PC-9 (cell line): ENCODE measurements around the gene POLA1. TPM values are rescaled to one million over a fixed set of nuclear protein-coding genes. Genes with fewer than 3 reads are reported as not detected.

ENCODE experiments used
- BruUV-seq: library from RNA; stranded (reverse); fragments of 400-500 nt; replicated peaks from 2 replicates; lab custom pipeline; 2021; lab: Mats Ljungman, UMichigan
- CTCF ChIA-PET: fragments of 300-600 bp; sonication (Branson Sonifier 250); formaldehyde crosslinking; loops from one replicate; lab custom pipeline; 2022; ENCODE audit warnings: antibody characterized with exemption; lab: Charles Lee
- POLR2A ChIA-PET: fragments of 300-600 bp; sonication (Branson Sonifier 250); formaldehyde crosslinking; loops from one replicate; lab custom pipeline; 2022; ENCODE audit warnings: antibody characterized with exemption; ENCODE audit not compliant: unreplicated experiment; lab: Charles Lee
- DNase-seq, 2 experiments: peaks; one replicate each; pipeline versions ENCODE4 v3.0.0 to v3.0.0-alpha.2; 2015 to 2022; ENCODE audit warnings: mixed read lengths in 1 of 2
- H2AFZ ChIP-seq: fragments of 200-600 bp; sonication (generic); 2 replicates; pipeline ENCODE4 v1.8.1; 2017; ENCODE audit warnings: antibody characterized with exemption
- H3F3A ChIP-seq: fragments of 200-600 bp; sonication (generic); 2 replicates; pipeline ENCODE4 v1.8.1; 2017; ENCODE audit warnings: antibody characterized with exemption, mild to moderate bottlenecking, low read depth; ENCODE audit not compliant: insufficient read depth
- H3K27ac ChIP-seq: fragments of 200-600 bp; sonication (generic); 2 replicates; pipeline ENCODE4 v1.6.1; 2016; ENCODE audit warnings: mixed run types
- H3K27me3 ChIP-seq: fragments of 200-600 bp; sonication (generic); 2 replicates; pipeline ENCODE4 v1.6.1; 2016; ENCODE audit warnings: low read depth, mixed run types; ENCODE audit not compliant: insufficient read depth
- H3K36me3 ChIP-seq: fragments of 200-600 bp; sonication (generic); 2 replicates; pipeline ENCODE4 v1.6.1; 2016; ENCODE audit warnings: low read depth, mixed run types
- H3K4me1 ChIP-seq: fragments of 200-600 bp; sonication (generic); replicated peaks from 2 replicates; pipeline ENCODE4 v1.6.1; 2016; ENCODE audit warnings: mixed run types; ENCODE audit not compliant: insufficient read depth
- H3K4me2 ChIP-seq: fragments of 200-600 bp; sonication (generic); 2 replicates; pipeline ENCODE4 v1.6.1; 2017; ENCODE audit warnings: mixed run types
- H3K4me3 ChIP-seq: fragments of 200-600 bp; sonication (generic); 2 replicates; pipeline ENCODE4 v1.6.1; 2016; ENCODE audit warnings: mixed run types
- H3K79me2 ChIP-seq: fragments of 200-600 bp; sonication (generic); 2 replicates; pipeline ENCODE4 v1.6.1; 2017; ENCODE audit warnings: low read depth, mixed run types
- H3K9me2 ChIP-seq: fragments of 200-600 bp; sonication (generic); 2 replicates; pipeline ENCODE4 v1.8.1; 2017; ENCODE audit warnings: mild to moderate bottlenecking; ENCODE audit not compliant: insufficient read depth
- H3K9me3 ChIP-seq: fragments of 200-600 bp; sonication (generic); 2 replicates; pipeline ENCODE4 v1.8.1; 2016; ENCODE audit warnings: low read depth; ENCODE audit not compliant: insufficient read depth
- H4K20me1 ChIP-seq: fragments of 200-600 bp; sonication (generic); 2 replicates; pipeline ENCODE4 v1.8.1; 2017; ENCODE audit not compliant: insufficient read depth
- EZH2 ChIP-seq: fragments of 200-600 bp; sonication (generic); IDR thresholded peaks from 2 replicates; pipeline ENCODE4 v1.8.0; 2017; ENCODE audit warnings: antibody characterized with exemption, low read depth
- intact Hi-C: fragments of 100-400 bp; cut with micrococcal nuclease; formaldehyde crosslinking; loops from one replicate; pipeline ENCODE4 v1.10.0; 2022; ENCODE audit not compliant: unreplicated experiment
- total RNA-seq: library from RNA; stranded (reverse); gene quantifications from 2 replicates; pipeline ENCODE4 v1.2.3, GENCODE V29; 2021
- TF ChIP-seq, protein P1 (sequence below): fragments of 200-600 bp; sonication (generic); conservative IDR thresholded peaks from 2 replicates; pipeline ENCODE4 v1.6.1; 2017; ENCODE audit warnings: mixed run types, antibody characterized with exemption, mild to moderate bottlenecking, moderate library complexity

Gene POLA1
- total RNA-seq, 1 experiment from 2014 or later: 24.6 TPM

DNA sequence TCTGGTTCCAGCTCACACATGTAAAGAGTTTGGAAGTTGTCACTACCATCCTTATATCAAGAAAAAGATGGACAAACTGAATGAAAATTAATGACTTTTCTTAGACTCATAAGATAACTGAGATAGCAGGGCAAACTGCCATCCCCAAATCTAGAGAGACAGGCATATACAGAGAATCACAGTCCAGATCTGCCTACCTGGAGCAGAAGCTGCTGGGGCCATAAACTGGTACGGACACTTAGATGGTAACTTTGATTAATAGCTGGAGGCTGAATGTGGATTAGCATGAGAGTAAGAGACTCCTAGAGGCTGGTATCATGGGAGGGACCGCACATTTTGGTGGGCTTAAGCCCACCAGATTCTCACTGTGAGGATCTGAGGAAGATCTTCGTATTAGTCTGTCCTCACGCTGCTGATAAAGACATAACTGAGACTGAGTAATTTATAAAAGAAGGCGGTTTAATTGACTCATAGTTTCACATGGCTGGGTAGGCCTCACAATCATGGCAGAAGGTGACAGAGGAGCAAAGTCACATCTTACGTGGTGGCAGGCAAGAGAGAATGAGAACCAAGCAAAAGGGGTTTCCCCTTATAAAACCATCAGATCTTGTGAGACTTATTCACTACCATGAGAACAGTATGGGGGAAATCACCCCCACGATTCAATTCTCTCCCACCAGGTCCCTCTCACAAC is 10.8 kb upstream of the POLA1 start:
- Histone ChIP-seq H3K27ac (no peak overlapping the region), H3K9me2 (no peaks in the 10 kb centered on the region), H3K4me1 (no peaks in the 10 kb centered on the region), H3K79me2 (no peaks in the 10 kb centered on the region), H4K20me1 (no peaks in the 10 kb centered on the region), H3K4me3 (no peak overlapping the region), H3K36me3 (no peaks in the 10 kb centered on the region), H3K9me3 (no peaks in the 10 kb centered on the region), H3F3A (no peaks in the 10 kb centered on the region), H3K4me2 (no peak overlapping the region), H2AFZ (no peak overlapping the region), H3K27me3 (no peaks in the 10 kb centered on the region)
- ChIA-PET CTCF (no interaction called here), POLR2A (no interaction called here)
- intact Hi-C loops: no loop called here
- no TSS peak for BruUV-seq
- TF ChIP-seq, protein P1, sequence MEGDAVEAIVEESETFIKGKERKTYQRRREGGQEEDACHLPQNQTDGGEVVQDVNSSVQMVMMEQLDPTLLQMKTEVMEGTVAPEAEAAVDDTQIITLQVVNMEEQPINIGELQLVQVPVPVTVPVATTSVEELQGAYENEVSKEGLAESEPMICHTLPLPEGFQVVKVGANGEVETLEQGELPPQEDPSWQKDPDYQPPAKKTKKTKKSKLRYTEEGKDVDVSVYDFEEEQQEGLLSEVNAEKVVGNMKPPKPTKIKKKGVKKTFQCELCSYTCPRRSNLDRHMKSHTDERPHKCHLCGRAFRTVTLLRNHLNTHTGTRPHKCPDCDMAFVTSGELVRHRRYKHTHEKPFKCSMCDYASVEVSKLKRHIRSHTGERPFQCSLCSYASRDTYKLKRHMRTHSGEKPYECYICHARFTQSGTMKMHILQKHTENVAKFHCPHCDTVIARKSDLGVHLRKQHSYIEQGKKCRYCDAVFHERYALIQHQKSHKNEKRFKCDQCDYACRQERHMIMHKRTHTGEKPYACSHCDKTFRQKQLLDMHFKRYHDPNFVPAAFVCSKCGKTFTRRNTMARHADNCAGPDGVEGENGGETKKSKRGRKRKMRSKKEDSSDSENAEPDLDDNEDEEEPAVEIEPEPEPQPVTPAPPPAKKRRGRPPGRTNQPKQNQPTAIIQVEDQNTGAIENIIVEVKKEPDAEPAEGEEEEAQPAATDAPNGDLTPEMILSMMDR: no peak
- no peak for DNase-seq

DNA sequence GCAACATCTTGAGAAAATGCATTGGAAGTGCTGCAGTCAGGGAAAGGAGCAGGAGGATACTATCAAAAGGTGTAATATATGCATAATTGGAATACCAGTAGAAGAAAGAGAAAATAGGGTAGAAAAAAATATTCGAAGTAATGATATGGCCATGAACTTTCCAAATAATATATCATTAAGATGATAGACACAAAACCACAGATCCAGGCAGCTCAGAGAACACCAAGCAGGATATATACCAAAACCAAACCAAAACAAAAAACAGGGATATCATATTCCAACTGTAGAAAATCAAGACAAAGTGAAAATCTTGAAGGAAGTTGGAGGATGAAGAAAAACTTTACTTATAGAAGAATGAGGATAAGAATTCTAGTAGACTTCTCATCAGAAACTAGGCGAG is 9.7 kb upstream of the POLA1 start:
- no TSS peak for BruUV-seq
- H3F3A ChIP-seq: no peaks in the 10 kb centered on the region
- POLR2A ChIA-PET: no interaction called here
- H4K20me1 ChIP-seq: no peaks in the 10 kb centered on the region
- no peaks in the 10 kb centered on the region for H3K27me3 ChIP-seq
- no peak for TF ChIP-seq EZH2
- TF ChIP-seq, protein P1: no peak
- no peaks in the 10 kb centered on the region for H3K9me2 ChIP-seq
- no peaks in the 10 kb centered on the region for H3K4me1 ChIP-seq
- no peaks in the 10 kb centered on the region for H3K36me3 ChIP-seq
- CTCF ChIA-PET: no interaction called here
- no peak for DNase-seq
- H3K79me2 ChIP-seq: no peaks in the 10 kb centered on the region
- H3K27ac ChIP-seq: no peak overlapping the region
- intact Hi-C loops: no loop called here
- H3K4me2 ChIP-seq: no peak overlapping the region
- H2AFZ ChIP-seq: no peak overlapping the region
- no peaks in the 10 kb centered on the region for H3K9me3 ChIP-seq
- H3K4me3 ChIP-seq: no peak overlapping the region

DNA sequence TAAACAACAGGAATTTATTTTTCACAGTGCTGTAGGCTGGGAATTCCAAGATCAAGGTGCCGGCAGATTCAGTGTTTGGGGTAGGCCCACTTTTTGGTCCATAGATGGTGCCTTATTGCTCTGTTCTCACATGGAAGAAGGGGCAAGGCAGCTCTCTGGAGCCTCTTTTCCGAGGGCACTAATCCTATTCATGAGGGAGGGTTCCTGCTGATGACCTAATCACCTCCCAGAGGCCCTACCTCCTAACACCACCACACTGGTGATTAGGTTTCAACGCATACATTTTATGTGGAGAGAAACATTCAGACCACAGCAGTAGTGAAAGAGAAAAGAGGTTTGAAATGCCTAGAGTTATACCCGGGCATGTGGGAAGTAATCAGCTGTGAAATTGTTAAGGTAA is 1.4 kb upstream of the POLA1 start:
- ChIA-PET CTCF (no interaction called here), POLR2A (no interaction called here)
- Histone ChIP-seq H3K4me2 (no peak overlapping the region; the same call in 1 of the 2 replicates), H3K36me3 (no peaks in the 10 kb centered on the region), H2AFZ (peak overlapping the region; percentile 85; the same call in 1 of the 2 replicates), H3K27ac (no peak overlapping the region), H3K4me1 (peaks cover 13% of the 10 kb centered on the region), H3K9me3 (no peaks in the 10 kb centered on the region), H4K20me1 (no peaks in the 10 kb centered on the region), H3K9me2 (no peaks in the 10 kb centered on the region), H3K79me2 (peaks cover 35% of the 10 kb centered on the region), H3K27me3 (no peaks in the 10 kb centered on the region), H3F3A (no peaks in the 10 kb centered on the region), H3K4me3 (no peak overlapping the region)
- DNase-seq: no peak
- no TSS peak for BruUV-seq
- TF ChIP-seq EZH2: no peak
- TF ChIP-seq, protein P1: no peak
- intact Hi-C loops: no loop called here
